ENCODE measurements around the gene DACT3. TPM values are rescaled to one million over a fixed set of nuclear protein-coding genes. Genes with fewer than 3 reads are reported as not detected.

The DACT3 gene
- total and polyA plus RNA-seq, 2 donors (not counting 1 experiment from before 2014, with no cell fraction given): 5.6 to 11.5 TPM

Other genes starting within 250 kb of the DACT3 start
- gene CCDC8, start 247.6 kb downstream of the DACT3 start, total RNA-seq: 13.4 and 17.2 TPM in 2 replicates
- 1.9 and 4.8 TPM in 2 replicates for gene CCDC8, start 247.6 kb downstream of the DACT3 start, polyA plus RNA-seq
- gene PNMA8C, start 232.2 kb downstream of the DACT3 start, total RNA-seq: under 0.01 and 0.17 TPM in 2 replicates
- 0.01 and 0.07 TPM in 2 replicates for gene PNMA8C, start 232.2 kb downstream of the DACT3 start, polyA plus RNA-seq
- 3.9 and 8.9 TPM in 2 replicates for gene PNMA8A, start 189.6 kb downstream of the DACT3 start, total RNA-seq
- gene PNMA8A, start 189.6 kb downstream of the DACT3 start, polyA plus RNA-seq: 0.45 and 1.4 TPM in 2 replicates
- 1.3 and 1.7 TPM in 2 replicates for gene PNMA8B, start 165.3 kb downstream of the DACT3 start, total RNA-seq
- gene PNMA8B, start 165.3 kb downstream of the DACT3 start, polyA plus RNA-seq: 0.12 and 0.14 TPM in 2 replicates
- 92.5 and 160 TPM in 2 replicates for gene CALM3, start 59.9 kb downstream of the DACT3 start, total RNA-seq
- gene CALM3, start 59.9 kb downstream of the DACT3 start, polyA plus RNA-seq: 901 and 1,408 TPM in 2 replicates
- gene PTGIR, start 36.1 kb downstream of the DACT3 start, total RNA-seq: 10.3 and 16.5 TPM in 2 replicates
- 8.4 and 27.8 TPM in 2 replicates for gene PTGIR, start 36.1 kb downstream of the DACT3 start, polyA plus RNA-seq
- gene GNG8, start 25.0 kb downstream of the DACT3 start, total RNA-seq: not detected in 2 replicates
- not detected in 2 replicates for gene GNG8, start 25.0 kb downstream of the DACT3 start, polyA plus RNA-seq
- gene PRKD2, start 55.9 kb upstream of the DACT3 start, total RNA-seq: 8.2 and 11.6 TPM in 2 replicates
- gene PRKD2, start 55.9 kb upstream of the DACT3 start, polyA plus RNA-seq: 8.1 and 10.8 TPM in 2 replicates
- gene FKRP, start 84.9 kb upstream of the DACT3 start, total RNA-seq: 9.8 and 12.2 TPM in 2 replicates
- 11.8 and 15.1 TPM in 2 replicates for gene FKRP, start 84.9 kb upstream of the DACT3 start, polyA plus RNA-seq
- gene STRN4, start 85.3 kb upstream of the DACT3 start, total RNA-seq: 52.9 and 56.0 TPM in 2 replicates
- 33.7 and 39.9 TPM in 2 replicates for gene STRN4, start 85.3 kb upstream of the DACT3 start, polyA plus RNA-seq
- 171 and 281 TPM in 2 replicates for gene SLC1A5, start 127.4 kb upstream of the DACT3 start, total RNA-seq
- gene SLC1A5, start 127.4 kb upstream of the DACT3 start, polyA plus RNA-seq: 107 and 114 TPM in 2 replicates
- gene AP2S1, start 189.7 kb upstream of the DACT3 start, total RNA-seq: 111 and 143 TPM in 2 replicates
- 201 and 233 TPM in 2 replicates for gene AP2S1, start 189.7 kb upstream of the DACT3 start, polyA plus RNA-seq
- 37.5 and 47.6 TPM in 2 replicates for gene ARHGAP35, start 199.8 kb upstream of the DACT3 start, total RNA-seq
- 26.0 and 27.9 TPM in 2 replicates for gene ARHGAP35, start 199.8 kb upstream of the DACT3 start, polyA plus RNA-seq